Measurements from ENCODE around the gene NPTN. TPM values are rescaled to one million over a fixed set of nuclear protein-coding genes. Genes with fewer than 3 reads are reported as not detected.

NPTN gene
- total and polyA plus RNA-seq, 2 experiments from 2014 or later, result 56.3 to 113 TPM

- H3F3A ChIP-seq (replicated peaks; ENCODE audit: low read depth), result no peaks in the 10 kb centered on the region
- H3K27me3 ChIP-seq (ENCODE audit: insufficient read depth), result no peaks in the 10 kb centered on the region
- no peaks in the 10 kb centered on the region; the same call in 1 of the 2 replicates for H3K9me2 ChIP-seq (ENCODE audit: insufficient read depth)
- H3K27ac ChIP-seq (ENCODE audit: low read depth), result no peak overlapping the region
- Mint-ChIP-seq H3K4me1 (no peaks in the 10 kb centered on the region), H3K4me3 (no peak overlapping the region), H3K36me3 (ENCODE audit: low read depth) (peaks cover 5% of the 10 kb centered on the region; the same call in 1 of the 3 replicates), H3K27ac (no peak overlapping the region), H3K27me3 (ENCODE audit: insufficient read depth, low read depth, poor library complexity) (peaks cover 4% of the 10 kb centered on the region), H3K9me3 (peaks cover 11% of the 10 kb centered on the region; the same call in 2 of the 3 replicates)
- no peak for DNase-seq (ENCODE audit: low spot score)
- no peak for ATAC-seq
- H3K36me3 ChIP-seq (ENCODE audit: insufficient read depth), result no peaks in the 10 kb centered on the region
- no peaks in the 10 kb centered on the region for H3K4me1 ChIP-seq (ENCODE audit: insufficient read depth)
- H3K4me3 ChIP-seq, result no peak overlapping the region
- H3K4me2 ChIP-seq, result no peak overlapping the region
- TF ChIP-seq POLR2AphosphoS5 (IDR thresholded peaks at IDR 0.05; ENCODE audit: low read depth) (no peak), STAT1 (IDR thresholded peaks at IDR 0.05; ENCODE audit: unreplicated experiment) (no peak), ZNF114 (CRISPR knock-in tag; IDR thresholded peaks at IDR 0.05) (no peak), ZNF331 (CRISPR knock-in tag; IDR thresholded peaks at IDR 0.05; ENCODE audit: low read depth) (no peak), CREB1 (CRISPR knock-in tag; IDR thresholded peaks at IDR 0.05; ENCODE audit: low read depth) (no peak), EZH2phosphoT487 (IDR thresholded peaks at IDR 0.05; ENCODE audit: unreplicated experiment) (no peak), ETS1 (IDR thresholded peaks at IDR 0.05) (no peak), NANOG (IDR thresholded peaks at IDR 0.05; ENCODE audit: borderline replicate concordance) (no peak), ZNF462 (CRISPR knock-in tag; IDR thresholded peaks at IDR 0.05) (no peak), EZH2 (IDR thresholded peaks at IDR 0.05; ENCODE audit: low read depth, unreplicated experiment) (no peak), JUNB (IDR thresholded peaks at IDR 0.05; ENCODE audit: unreplicated experiment) (no peak)
- TF ChIP-seq, protein P1, sequence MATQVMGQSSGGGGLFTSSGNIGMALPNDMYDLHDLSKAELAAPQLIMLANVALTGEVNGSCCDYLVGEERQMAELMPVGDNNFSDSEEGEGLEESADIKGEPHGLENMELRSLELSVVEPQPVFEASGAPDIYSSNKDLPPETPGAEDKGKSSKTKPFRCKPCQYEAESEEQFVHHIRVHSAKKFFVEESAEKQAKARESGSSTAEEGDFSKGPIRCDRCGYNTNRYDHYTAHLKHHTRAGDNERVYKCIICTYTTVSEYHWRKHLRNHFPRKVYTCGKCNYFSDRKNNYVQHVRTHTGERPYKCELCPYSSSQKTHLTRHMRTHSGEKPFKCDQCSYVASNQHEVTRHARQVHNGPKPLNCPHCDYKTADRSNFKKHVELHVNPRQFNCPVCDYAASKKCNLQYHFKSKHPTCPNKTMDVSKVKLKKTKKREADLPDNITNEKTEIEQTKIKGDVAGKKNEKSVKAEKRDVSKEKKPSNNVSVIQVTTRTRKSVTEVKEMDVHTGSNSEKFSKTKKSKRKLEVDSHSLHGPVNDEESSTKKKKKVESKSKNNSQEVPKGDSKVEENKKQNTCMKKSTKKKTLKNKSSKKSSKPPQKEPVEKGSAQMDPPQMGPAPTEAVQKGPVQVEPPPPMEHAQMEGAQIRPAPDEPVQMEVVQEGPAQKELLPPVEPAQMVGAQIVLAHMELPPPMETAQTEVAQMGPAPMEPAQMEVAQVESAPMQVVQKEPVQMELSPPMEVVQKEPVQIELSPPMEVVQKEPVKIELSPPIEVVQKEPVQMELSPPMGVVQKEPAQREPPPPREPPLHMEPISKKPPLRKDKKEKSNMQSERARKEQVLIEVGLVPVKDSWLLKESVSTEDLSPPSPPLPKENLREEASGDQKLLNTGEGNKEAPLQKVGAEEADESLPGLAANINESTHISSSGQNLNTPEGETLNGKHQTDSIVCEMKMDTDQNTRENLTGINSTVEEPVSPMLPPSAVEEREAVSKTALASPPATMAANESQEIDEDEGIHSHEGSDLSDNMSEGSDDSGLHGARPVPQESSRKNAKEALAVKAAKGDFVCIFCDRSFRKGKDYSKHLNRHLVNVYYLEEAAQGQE (IDR thresholded peaks at IDR 0.05; ENCODE audit: unreplicated experiment), result no peak
- TF ChIP-seq, protein P2, sequence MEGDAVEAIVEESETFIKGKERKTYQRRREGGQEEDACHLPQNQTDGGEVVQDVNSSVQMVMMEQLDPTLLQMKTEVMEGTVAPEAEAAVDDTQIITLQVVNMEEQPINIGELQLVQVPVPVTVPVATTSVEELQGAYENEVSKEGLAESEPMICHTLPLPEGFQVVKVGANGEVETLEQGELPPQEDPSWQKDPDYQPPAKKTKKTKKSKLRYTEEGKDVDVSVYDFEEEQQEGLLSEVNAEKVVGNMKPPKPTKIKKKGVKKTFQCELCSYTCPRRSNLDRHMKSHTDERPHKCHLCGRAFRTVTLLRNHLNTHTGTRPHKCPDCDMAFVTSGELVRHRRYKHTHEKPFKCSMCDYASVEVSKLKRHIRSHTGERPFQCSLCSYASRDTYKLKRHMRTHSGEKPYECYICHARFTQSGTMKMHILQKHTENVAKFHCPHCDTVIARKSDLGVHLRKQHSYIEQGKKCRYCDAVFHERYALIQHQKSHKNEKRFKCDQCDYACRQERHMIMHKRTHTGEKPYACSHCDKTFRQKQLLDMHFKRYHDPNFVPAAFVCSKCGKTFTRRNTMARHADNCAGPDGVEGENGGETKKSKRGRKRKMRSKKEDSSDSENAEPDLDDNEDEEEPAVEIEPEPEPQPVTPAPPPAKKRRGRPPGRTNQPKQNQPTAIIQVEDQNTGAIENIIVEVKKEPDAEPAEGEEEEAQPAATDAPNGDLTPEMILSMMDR (conservative IDR thresholded peaks at IDR 0.05; ENCODE audit: low read depth in 2 of 2), result no peak
- H3K79me2 ChIP-seq (replicated peaks; ENCODE audit: insufficient read depth), result no peaks in the 10 kb centered on the region
- H4K20me1 ChIP-seq (replicated peaks; ENCODE audit: insufficient read depth), result no peaks in the 10 kb centered on the region
- no peak overlapping the region for H2AFZ ChIP-seq
These were observed 27.3 kb upstream of the NPTN start for GRCh38 chr15:73660455-73660854.

Data from GM23338 (cell line).